PFSK-1 (cell line): ENCODE data around the gene PI4KB.

Experiments
- POLR2AphosphoS5 ChIP-seq: IDR thresholded peaks from 2 replicates; pipeline ENCODE4 v1.6.1; 2012; ENCODE audit warnings: low read depth, mild to moderate bottlenecking, control low read depth, low read length, moderate library complexity
- TAF1 ChIP-seq: IDR thresholded peaks from 2 replicates; pipeline ENCODE4 v1.6.1; 2012; ENCODE audit warnings: low read length, control low read depth, borderline replicate concordance; ENCODE audit not compliant: insufficient read depth
- TF ChIP-seq, protein P1 (sequence below), 2 experiments: IDR thresholded peaks; 2 replicates each; pipeline versions ENCODE4 v1.6.1 to v1.8.0; 2011 to 2012; ENCODE audit warnings: low read depth in 2 of 2, low read length in 2 of 2, control low read depth in 1 of 2, inconsistent platforms in 1 of 2, mild to moderate bottlenecking in 1 of 2, moderate library complexity in 1 of 2; ENCODE audit not compliant: insufficient read depth in 1 of 2

DNA sequence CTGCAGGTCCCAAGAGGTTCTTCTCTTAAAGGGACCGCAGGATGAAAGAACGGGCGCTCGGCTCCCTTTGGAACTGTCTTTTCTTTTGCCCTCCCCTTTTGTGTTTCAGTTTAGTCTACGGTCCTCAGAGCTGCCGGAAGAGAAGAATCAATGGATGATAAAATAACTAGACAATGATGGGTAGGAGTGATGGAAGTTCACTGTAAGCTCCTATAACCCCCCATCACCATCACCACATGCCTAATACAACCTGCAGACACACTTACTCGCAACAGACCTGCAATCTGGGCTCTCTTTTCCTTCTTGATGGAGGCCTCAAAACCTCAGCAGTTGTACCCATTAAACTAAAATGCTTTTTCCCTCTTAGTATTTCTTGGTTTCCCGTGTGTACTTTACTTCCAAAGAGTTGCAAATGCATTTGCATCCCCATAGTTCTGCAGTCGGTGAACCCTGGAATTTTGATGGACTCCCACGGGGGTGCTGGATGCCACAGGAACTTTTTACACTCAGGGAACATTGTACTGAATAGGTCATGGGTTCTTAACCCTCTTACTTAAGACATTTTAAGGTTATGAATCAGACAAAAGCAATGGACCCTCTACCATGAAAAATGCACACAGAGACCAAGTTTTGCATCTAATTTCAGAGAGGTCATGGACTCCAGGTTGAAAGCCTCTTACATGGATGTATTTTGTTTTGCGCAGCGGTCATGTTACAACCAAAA lies 20.5 kb upstream of the PI4KB start:
- TF ChIP-seq TAF1 (no peak), POLR2AphosphoS5 (no peak)
- TF ChIP-seq, protein P1, sequence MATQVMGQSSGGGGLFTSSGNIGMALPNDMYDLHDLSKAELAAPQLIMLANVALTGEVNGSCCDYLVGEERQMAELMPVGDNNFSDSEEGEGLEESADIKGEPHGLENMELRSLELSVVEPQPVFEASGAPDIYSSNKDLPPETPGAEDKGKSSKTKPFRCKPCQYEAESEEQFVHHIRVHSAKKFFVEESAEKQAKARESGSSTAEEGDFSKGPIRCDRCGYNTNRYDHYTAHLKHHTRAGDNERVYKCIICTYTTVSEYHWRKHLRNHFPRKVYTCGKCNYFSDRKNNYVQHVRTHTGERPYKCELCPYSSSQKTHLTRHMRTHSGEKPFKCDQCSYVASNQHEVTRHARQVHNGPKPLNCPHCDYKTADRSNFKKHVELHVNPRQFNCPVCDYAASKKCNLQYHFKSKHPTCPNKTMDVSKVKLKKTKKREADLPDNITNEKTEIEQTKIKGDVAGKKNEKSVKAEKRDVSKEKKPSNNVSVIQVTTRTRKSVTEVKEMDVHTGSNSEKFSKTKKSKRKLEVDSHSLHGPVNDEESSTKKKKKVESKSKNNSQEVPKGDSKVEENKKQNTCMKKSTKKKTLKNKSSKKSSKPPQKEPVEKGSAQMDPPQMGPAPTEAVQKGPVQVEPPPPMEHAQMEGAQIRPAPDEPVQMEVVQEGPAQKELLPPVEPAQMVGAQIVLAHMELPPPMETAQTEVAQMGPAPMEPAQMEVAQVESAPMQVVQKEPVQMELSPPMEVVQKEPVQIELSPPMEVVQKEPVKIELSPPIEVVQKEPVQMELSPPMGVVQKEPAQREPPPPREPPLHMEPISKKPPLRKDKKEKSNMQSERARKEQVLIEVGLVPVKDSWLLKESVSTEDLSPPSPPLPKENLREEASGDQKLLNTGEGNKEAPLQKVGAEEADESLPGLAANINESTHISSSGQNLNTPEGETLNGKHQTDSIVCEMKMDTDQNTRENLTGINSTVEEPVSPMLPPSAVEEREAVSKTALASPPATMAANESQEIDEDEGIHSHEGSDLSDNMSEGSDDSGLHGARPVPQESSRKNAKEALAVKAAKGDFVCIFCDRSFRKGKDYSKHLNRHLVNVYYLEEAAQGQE (IDR thresholded peaks at IDR 0.05; ENCODE audit: insufficient read depth in 1 of 2, low read depth in 2 of 2, low read length in 2 of 2) = no peak
